CD4-positive, alpha-beta memory T cell (primary cell): Measurements from ENCODE around the gene TEX10. TPM values are rescaled to one million over a fixed set of nuclear protein-coding genes. Genes with fewer than 3 reads are reported as not detected.

ENCODE experiments used
- CTCF ChIA-PET: fragments of 350-600 bp; sonication (Branson Sonifier 250); formaldehyde crosslinking; loops from one replicate; lab custom pipeline; 2021; ENCODE audit warnings: inconsistent platforms; ENCODE audit not compliant: partially characterized antibody; lab: Charles Lee
- POLR2A ChIA-PET: fragments of 350-600 bp; sonication (Branson Sonifier 250); formaldehyde crosslinking; loops from one replicate; lab custom pipeline; 2021; ENCODE audit not compliant: partially characterized antibody; lab: Charles Lee
- DNase-seq, 5 donors: peaks; one replicate each; pipeline versions ENCODE4 v3.0.0 to v3.0.0-alpha.2; 2020 to 2022; ENCODE audit warnings: mixed read lengths in 1 of 5
- H3K27ac ChIP-seq: one replicate; pipeline ENCODE4 v1.7.0; 2013; ENCODE audit warnings: low read depth, low read length
- H3K27me3 ChIP-seq: 2 replicates; pipeline ENCODE4 v1.7.0; 2013; ENCODE audit warnings: mild to moderate bottlenecking, low read length, moderate library complexity; ENCODE audit not compliant: insufficient read depth
- H3K36me3 ChIP-seq: 2 replicates; pipeline ENCODE4 v1.7.0; 2013; ENCODE audit warnings: mild to moderate bottlenecking, low read length, moderate library complexity; ENCODE audit not compliant: insufficient read depth
- H3K4me1 ChIP-seq: 2 replicates; pipeline ENCODE4 v1.7.0; 2013; ENCODE audit warnings: mild to moderate bottlenecking, low read length, moderate library complexity; ENCODE audit not compliant: insufficient read depth
- H3K4me3 ChIP-seq, 2 donors: one replicate each; pipeline ENCODE4 v1.7.0; 2013; ENCODE audit warnings: low read length in 2 of 2, mild to moderate bottlenecking in 1 of 2
- H3K9me3 ChIP-seq, 2 donors: one replicate each; pipeline ENCODE4 v1.7.0; 2013; ENCODE audit warnings: low read length in 2 of 2, control low read depth in 1 of 2; ENCODE audit not compliant: control insufficient read depth in 1 of 2
- H3K27ac Mint-ChIP-seq, 7 donors: one replicate each; pipeline ENCODE4 v1.8.0; 2020 to 2021; ENCODE audit warnings: mixed read lengths in 7 of 7, mild to moderate bottlenecking in 6 of 7, inconsistent platforms in 3 of 7, moderate library complexity in 3 of 7
- H3K27me3 Mint-ChIP-seq, 2 donors: one replicate each; pipeline ENCODE4 v1.8.0; 2020 to 2021; ENCODE audit warnings: mixed read lengths in 2 of 2
- H3K36me3 Mint-ChIP-seq, 2 donors: one replicate each; pipeline ENCODE4 v1.8.0; 2020 to 2021; ENCODE audit warnings: mixed read lengths in 2 of 2, inconsistent platforms in 1 of 2, mild to moderate bottlenecking in 1 of 2
- H3K4me1 Mint-ChIP-seq, 4 donors: one replicate each; pipeline ENCODE4 v1.8.0; 2020 to 2021; ENCODE audit warnings: mixed read lengths in 4 of 4, mild to moderate bottlenecking in 1 of 4
- H3K4me3 Mint-ChIP-seq, 8 donors: one replicate each; pipeline ENCODE4 v1.8.0; 2020 to 2021; ENCODE audit warnings: mixed read lengths in 8 of 8, mild to moderate bottlenecking in 7 of 8, moderate library complexity in 6 of 8, inconsistent platforms in 3 of 8
- H3K9me3 Mint-ChIP-seq, 8 donors: one replicate each; pipeline ENCODE4 v1.8.0; 2020 to 2021; ENCODE audit warnings: mixed read lengths in 8 of 8, mild to moderate bottlenecking in 5 of 8, inconsistent platforms in 3 of 8, moderate library complexity in 1 of 8
- intact Hi-C: fragments of 100-400 bp; cut with micrococcal nuclease; formaldehyde crosslinking; loops from one replicate; pipeline ENCODE4 v1.15.1; 2023
- polyA plus RNA-seq, 2 donors: library from polyadenylated mRNA; unstranded; fragments of 300-500 nt; fragmentation: Illumina TruSeq; gene quantifications; one replicate each; pipeline ENCODE4 v1.2.3, GENCODE V29; 2021
- total RNA-seq, 2 experiments: library from RNA; stranded (reverse); gene quantifications; one replicate each; pipeline ENCODE4 v1.2.3, GENCODE V29; 2021

TEX10 gene
- total and polyA plus RNA-seq, 4 experiments from 2014 or later: 5.6 to 22.8 (median 19.2) TPM

- peaks cover 14% of the 10 kb centered on the region for H3K36me3 ChIP-seq
- H3K4me1 ChIP-seq: no peaks in the 10 kb centered on the region
- H3K9me3 ChIP-seq: no peaks in the 10 kb centered on the region
- Mint-ChIP-seq H3K27ac (no peak overlapping the region), H3K36me3 (peaks cover 33 to 34% of the 10 kb centered on the region in 2 donors), H3K9me3 (no peaks in the 10 kb centered on the region), H3K4me1 (no peaks in the 10 kb centered on the region), H3K27me3 (no peaks in the 10 kb centered on the region), H3K4me3 (no peak overlapping the region)
- H3K4me3 ChIP-seq: no peak overlapping the region
- POLR2A ChIA-PET: no interaction called here
- no peaks in the 10 kb centered on the region for H3K27me3 ChIP-seq
- intact Hi-C loops: no loop called here
- no peak overlapping the region for H3K27ac ChIP-seq
- DNase-seq: no peak
- CTCF ChIA-PET: no interaction called here
These were observed 85.5 kb downstream of the TEX10 start for GRCh38 chr9:100267211-100267610.

Other genes with a start within 250 kb of the TEX10 start
- gene MSANTD3, start 74.2 kb upstream of the TEX10 start, total RNA-seq: 10 to 100 TPM; 14.4 to 14.8 TPM
- gene MSANTD3, start 74.2 kb upstream of the TEX10 start, polyA plus RNA-seq: 1 to 10 TPM; 6.0 to 8.0 TPM
- gene TMEFF1, start 120.2 kb upstream of the TEX10 start, total RNA-seq: not detected
- not detected for gene TMEFF1, start 120.2 kb upstream of the TEX10 start, polyA plus RNA-seq
- gene CAVIN4, start 225.1 kb upstream of the TEX10 start, total RNA-seq: under 1 TPM; 0.19 to 0.41 TPM
- not detected for gene CAVIN4, start 225.1 kb upstream of the TEX10 start, polyA plus RNA-seq